ENCODE results near the gene CDK6.
A peak's percentile ranks its signal among the peaks of the same experiment; 100 is the strongest.
"Not testable (repeated sequence)": the region's sequence is repeated elsewhere in the genome, so short reads cannot be mapped to it uniquely, and the experiment has no call there.

Gene CDK6

DNA sequence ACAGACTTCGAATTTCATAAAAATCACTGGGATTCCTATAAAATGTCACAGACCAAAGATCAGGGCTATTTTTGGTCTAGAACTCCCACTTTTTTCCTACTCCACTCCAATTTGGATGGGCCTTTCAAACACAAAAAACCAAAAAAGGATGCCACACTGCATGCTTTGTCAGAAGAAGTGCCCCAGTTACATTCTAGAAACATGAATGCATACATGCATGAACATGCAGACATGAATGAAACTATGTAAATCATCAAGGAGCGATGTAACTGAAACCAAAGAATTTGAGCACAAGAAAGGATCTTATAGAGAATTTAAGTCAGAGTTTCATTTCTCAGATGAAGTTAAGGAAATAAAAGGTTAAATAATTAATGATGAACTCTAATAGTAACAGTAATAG is 214.3 kb downstream of the CDK6 start:
- DNase-seq (ENCODE audit: low read depth) = no peak

GRCh38 chr7:92621561-92622023 is 214.8 kb downstream of the CDK6 start:
- no peak for DNase-seq (ENCODE audit: low read depth)

- DNase-seq (ENCODE audit: low read depth) = peak; percentile 67
These were observed 215.3 kb downstream of the CDK6 start for GRCh38 chr7:92621026-92621540.

DNA sequence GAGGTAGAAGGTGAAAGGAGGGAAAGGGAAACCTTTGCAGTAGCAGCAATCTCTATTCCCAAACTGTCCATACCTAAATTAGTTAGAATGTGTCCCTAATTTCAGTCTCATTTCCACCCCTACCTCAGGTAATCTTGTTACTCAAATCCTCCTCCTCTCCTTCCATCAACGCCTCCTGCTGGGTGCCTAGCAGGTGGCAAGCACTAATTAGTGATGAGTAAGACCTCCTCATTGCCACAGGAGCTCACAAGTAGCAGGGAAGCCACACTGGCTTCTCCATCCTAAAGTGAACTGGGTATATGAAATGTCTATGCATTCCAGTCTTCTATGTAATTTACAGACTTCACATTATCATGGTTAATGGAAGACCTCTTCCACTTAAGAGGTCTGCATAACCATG is 220.5 kb downstream of the CDK6 start:
- no peak for DNase-seq (ENCODE audit: low read depth)

GRCh38 chr7:92614660-92615174 is 221.7 kb downstream of the CDK6 start:
- DNase-seq (ENCODE audit: low read depth) = no peak

GRCh38 chr7:92613720-92614119 is 222.7 kb downstream of the CDK6 start:
- no peak for DNase-seq (ENCODE audit: low read depth)

DNA sequence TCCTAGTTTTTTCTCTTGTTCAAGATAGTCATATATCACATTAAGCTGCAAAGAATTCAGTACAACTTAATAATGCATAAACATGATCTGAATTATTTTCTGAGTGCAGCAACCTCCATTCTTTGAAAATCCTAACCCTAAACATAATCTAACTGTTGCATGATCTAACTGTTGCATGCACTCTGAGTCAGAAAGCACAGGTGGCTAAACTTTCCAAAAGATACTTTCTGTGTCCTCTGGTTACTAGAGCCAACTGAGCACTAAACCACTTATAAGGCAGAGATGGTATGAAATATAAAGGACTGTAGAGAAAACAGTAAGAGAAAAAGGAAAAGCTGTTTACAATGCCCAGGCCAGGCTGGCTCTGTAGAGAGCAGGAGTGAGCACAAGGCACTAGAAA is 223.2 kb downstream of the CDK6 start:
- no peak for DNase-seq (ENCODE audit: low read depth)

GRCh38 chr7:92612501-92612900 is 223.9 kb downstream of the CDK6 start:
- DNase-seq (ENCODE audit: low read depth) = no peak

DNA sequence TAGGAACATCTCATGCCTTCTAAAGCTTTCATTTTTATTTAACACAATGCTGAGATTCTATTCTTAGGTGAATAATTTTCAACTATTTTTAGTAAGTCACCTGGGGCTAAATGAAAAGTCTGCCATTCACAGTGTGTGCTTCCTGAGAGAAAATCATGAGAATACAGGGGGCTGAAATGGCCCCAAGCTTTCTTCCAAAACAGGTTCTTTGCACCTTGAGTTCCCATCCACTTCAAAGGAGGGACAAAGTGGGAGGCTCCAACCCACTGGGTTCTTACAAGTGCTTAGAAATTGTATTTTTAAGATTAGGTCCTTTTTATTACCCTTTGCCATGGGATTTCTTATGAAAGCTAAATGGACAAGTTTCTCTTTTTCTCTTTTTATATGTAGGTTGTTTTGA is 224.6 kb downstream of the CDK6 start:
- DNase-seq (ENCODE audit: low read depth) = no peak

DNA sequence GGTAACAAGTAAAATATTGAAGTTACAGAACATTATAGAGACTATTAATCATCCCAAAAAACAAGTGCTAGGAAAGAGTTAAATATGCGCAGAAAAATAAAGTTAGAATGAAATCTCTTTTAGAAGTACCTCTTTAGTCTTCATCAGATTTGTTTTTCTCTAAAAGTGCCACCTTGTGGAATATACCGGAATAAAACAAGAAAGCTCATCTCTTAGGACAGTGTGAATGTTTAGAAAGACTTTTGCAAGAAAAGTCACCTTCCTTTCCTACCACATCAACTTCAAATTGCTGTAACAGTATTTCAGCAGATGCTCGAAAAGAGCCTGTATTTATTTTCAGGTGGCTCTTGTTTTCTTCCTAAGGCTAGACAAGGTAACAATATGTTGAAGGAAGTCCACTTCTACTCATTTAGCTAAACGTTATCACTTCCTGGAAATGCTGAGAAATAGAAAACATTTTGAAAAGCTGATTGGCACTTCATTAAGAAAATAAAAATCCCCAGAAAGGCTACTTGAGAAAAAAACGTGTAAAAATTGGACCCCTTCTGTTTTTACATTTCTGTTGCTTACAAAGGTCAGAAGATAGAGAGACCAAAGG is 226.4 kb downstream of the CDK6 start:
- no peak for DNase-seq (ENCODE audit: low read depth)

GRCh38 chr7:92608380-92609322 is 227.7 kb downstream of the CDK6 start:
- no peak for DNase-seq (ENCODE audit: low read depth)

- no peak for DNase-seq (ENCODE audit: low read depth)
These were observed 229.4 kb downstream of the CDK6 start for GRCh38 chr7:92606985-92607384.

GRCh38 chr7:92604517-92604916 is 231.9 kb downstream of the CDK6 start:
- DNase-seq (ENCODE audit: low read depth) = not testable (repeated sequence)

DNA sequence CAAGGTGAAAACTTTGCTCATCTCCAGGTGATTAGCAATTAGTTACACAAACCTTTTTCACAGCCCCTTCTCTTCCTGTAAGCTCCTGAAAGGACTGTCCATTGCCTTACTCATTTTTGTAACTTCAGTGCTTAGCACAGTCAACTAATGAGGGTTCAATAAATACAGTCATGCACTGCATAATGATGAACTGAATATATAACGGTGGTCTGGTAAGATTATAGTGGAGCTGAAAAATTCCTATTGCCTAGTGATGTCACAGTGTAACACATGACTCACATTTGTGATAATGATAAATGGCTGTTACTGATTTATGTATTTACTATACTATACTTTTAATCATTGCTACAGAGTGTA is 233.3 kb downstream of the CDK6 start:
- DNase-seq (ENCODE audit: low read depth) = no peak

GRCh38 chr7:92602352-92603088 is 233.9 kb downstream of the CDK6 start:
- DNase-seq (ENCODE audit: low read depth) = no peak

DNA sequence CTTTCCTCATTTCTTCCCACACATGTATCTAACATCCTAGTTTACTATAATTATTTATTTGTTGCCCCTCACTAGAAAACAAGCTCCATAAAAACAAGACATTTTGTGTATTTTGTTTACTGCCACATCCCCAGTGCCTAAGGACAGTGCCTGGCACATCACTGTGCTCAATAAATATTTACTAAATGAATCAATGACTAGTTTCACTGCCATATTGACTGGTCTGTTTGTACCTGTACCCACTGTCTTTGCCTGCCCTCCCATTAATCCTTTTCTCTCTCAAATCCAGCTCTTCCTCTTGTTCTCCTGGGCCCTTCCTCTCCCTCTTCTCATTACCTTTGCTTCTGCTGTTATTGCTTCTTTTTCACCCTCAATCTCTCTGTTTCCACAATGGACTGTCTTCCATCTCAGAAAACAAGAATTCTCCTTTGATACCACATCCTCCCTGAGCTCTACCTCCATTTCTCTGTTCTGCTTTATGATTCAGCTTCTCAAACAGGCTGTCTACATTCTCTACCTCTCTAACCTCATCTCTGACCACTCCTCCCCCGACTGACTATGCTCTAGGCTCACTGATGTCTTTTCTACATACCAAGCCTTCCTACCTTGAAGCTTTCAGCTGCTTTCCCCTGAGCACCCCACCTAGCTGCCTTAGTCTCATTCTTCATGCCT is 237.9 kb downstream of the CDK6 start:
- no peak for DNase-seq (ENCODE audit: low read depth)

DNA sequence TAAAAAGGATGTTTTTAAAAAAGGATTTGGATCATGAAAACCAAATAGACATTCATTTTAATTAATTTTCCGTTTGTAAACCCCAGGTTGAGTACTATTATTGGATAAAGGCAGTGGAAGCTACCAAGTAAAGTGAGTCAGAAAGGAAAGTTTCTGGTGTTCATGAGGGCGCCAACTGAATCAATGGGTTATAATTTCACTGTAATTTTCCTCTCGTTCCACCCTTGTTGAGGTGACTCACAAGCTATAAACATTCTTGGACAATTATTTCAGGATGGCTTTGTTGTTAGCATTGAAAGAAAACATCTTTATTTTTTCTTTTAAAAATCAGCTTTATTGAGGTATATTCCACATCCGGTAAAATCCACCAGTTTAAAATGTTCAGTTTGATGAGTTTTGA is 241.1 kb downstream of the CDK6 start:
- DNase-seq (ENCODE audit: low read depth) = no peak

- DNase-seq (ENCODE audit: low read depth) = no peak
These were observed 241.6 kb downstream of the CDK6 start for GRCh38 chr7:92594746-92595145.

- DNase-seq (ENCODE audit: low read depth) = no peak
These were observed 245.6 kb downstream of the CDK6 start for GRCh38 chr7:92590711-92591310.

DNA sequence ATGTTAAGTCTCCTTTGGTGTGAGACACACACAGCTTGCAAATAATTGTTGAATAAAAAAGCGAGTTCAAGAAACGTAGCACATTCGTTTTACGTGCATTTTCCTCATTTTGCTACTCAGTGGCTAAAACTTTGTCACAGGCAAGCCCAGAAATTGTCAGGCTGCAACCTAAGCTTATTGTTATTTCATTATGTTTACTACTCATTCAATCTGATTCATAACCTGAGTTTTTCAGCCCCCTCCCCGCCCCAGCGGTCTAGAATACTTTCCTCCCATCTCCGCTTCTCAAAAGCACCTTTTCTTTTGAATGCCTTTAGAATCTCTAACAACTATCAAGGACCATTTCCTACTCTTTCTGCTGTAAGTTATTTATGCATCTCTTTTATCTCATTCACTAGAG is 247.3 kb downstream of the CDK6 start:
- DNase-seq (ENCODE audit: low read depth) = no peak

GRCh38 chr7:92588561-92588960 is 247.8 kb downstream of the CDK6 start:
- no peak for DNase-seq (ENCODE audit: low read depth)

Measured in T follicular helper cell (primary cell).